ENCODE results near the gene RPLP2. TPM values are rescaled to one million over a fixed set of nuclear protein-coding genes. Genes with fewer than 3 reads are reported as not detected.

The RPLP2 gene
- total and polyA plus RNA-seq, 2 of the 4 experiments (the other 2 are of a cell fraction), result 59.9 to 1,897 TPM

GRCh38 chr11:769887-770641 is 39.7 kb upstream of the RPLP2 start:
- Histone ChIP-seq H3K4me1 (ENCODE audit: control insufficient read depth, insufficient read depth, low read length) (peaks cover 3% of the 10 kb centered on the region), H2AFZ (replicated peaks; ENCODE audit: low read length, poor library complexity) (no peak overlapping the region), H3K9me3 (ENCODE audit: control insufficient read depth, insufficient read depth, low read length) (no peaks in the 10 kb centered on the region), H3K9ac (ENCODE audit: low read depth, low read length) (no peak overlapping the region), H3K27ac (ENCODE audit: insufficient read depth, low read length) (no peak overlapping the region), H2AK5ac (ENCODE audit: low read depth, low read length) (no peak overlapping the region), H2BK120ac (ENCODE audit: low read depth, low read length) (no peak overlapping the region), H2BK5ac (ENCODE audit: low read depth, low read length, poor library complexity, severe bottlenecking) (no peak overlapping the region), H4K20me1 (ENCODE audit: insufficient read depth, low read length) (peaks cover 56% of the 10 kb centered on the region), H3K9me1 (ENCODE audit: insufficient read depth, low read length) (peaks cover 4% of the 10 kb centered on the region; the same call in 1 of the 2 replicates), H2BK20ac (ENCODE audit: low read depth, low read length) (no peak overlapping the region), H4K5ac (ENCODE audit: low read depth, low read length) (no peak overlapping the region), H3K4ac (ENCODE audit: low read depth, low read length) (no peak overlapping the region), H3K4me3 (ENCODE audit: insufficient read depth, low read depth, low read length) (no peak overlapping the region), H3K23ac (ENCODE audit: low read depth, low read length) (no peak overlapping the region), H3K14ac (replicated peaks; ENCODE audit: low read depth, low read length) (no peak overlapping the region), H3K36me3 (ENCODE audit: control insufficient read depth, insufficient read depth, low read length) (peaks cover 60% of the 10 kb centered on the region), H2BK15ac (ENCODE audit: low read depth, low read length) (no peak overlapping the region), H3K27me3 (ENCODE audit: control insufficient read depth, insufficient read depth, low read length) (no peaks in the 10 kb centered on the region), H3K4me2 (ENCODE audit: low read depth, low read length) (no peak overlapping the region), H2AK9ac (replicated peaks; ENCODE audit: low read depth, low read length, poor library complexity) (no peak overlapping the region), H4K91ac (ENCODE audit: insufficient read depth, low read depth, low read length) (no peak overlapping the region), H4K8ac (ENCODE audit: low read depth in 2 of 2, low read length in 2 of 2) (no peak overlapping the region), H3K56ac (ENCODE audit: extremely low read depth, insufficient read depth, low read length) (no peak overlapping the region), H3K18ac (ENCODE audit: low read depth, low read length) (no peak overlapping the region), H3K79me1 (ENCODE audit: low read depth in 1 of 2, low read length in 2 of 2) (peaks cover 9 to 57% of the 10 kb centered on the region in 2 experiments)
- TF ChIP-seq POLR2A (IDR thresholded peaks at IDR 0.05; ENCODE audit: low read depth, low read length), result no peak
- TF ChIP-seq RCOR1 (IDR thresholded peaks at IDR 0.05; ENCODE audit: insufficient replicate concordance, low read length), result no peak
- TF ChIP-seq BHLHE40 (IDR thresholded peaks at IDR 0.05; ENCODE audit: low read depth, low read length), result no peak
- no peak for TF ChIP-seq CTCF (conservative IDR thresholded peaks at IDR 0.05; ENCODE audit: low read depth, low read length)
- TF ChIP-seq RAD21 (IDR thresholded peaks at IDR 0.05; ENCODE audit: low read length), result no peak
- TF ChIP-seq MXI1 (IDR thresholded peaks at IDR 0.05; ENCODE audit: borderline replicate concordance, low read depth, low read length), result no peak
- TF ChIP-seq CHD1 (IDR thresholded peaks at IDR 0.05; ENCODE audit: low read depth, low read length), result no peak
- TF ChIP-seq MAZ (IDR thresholded peaks at IDR 0.05; ENCODE audit: borderline replicate concordance, low read depth, low read length), result no peak
- TF ChIP-seq SMC3 (IDR thresholded peaks at IDR 0.05; ENCODE audit: low read depth, low read length), result no peak
- no peak for TF ChIP-seq FOS (IDR thresholded peaks at IDR 0.05; ENCODE audit: low read depth, low read length)
- no peak for TF ChIP-seq NFE2L2 (IDR thresholded peaks at IDR 0.05; ENCODE audit: low read depth, low read length)
- no peak for TF ChIP-seq ELK1 (IDR thresholded peaks at IDR 0.05; ENCODE audit: borderline replicate concordance, low read depth, low read length)
- no peak for TF ChIP-seq USF2 (IDR thresholded peaks at IDR 0.05; ENCODE audit: low read depth, low read length)
- no peak for TF ChIP-seq CEBPB (IDR thresholded peaks at IDR 0.05; ENCODE audit: low read depth, low read length)
- no peak for TF ChIP-seq MAFK (IDR thresholded peaks at IDR 0.05; ENCODE audit: low read depth, low read length)
- no peak for TF ChIP-seq RFX5 (IDR thresholded peaks at IDR 0.05; ENCODE audit: low read depth, low read length)
- ChIA-PET CTCF (no interaction called here), POLR2A (ENCODE audit: unreplicated experiment) (no interaction called here)
- WGBS, 2 experiments (ENCODE audit: extremely low coverage in 2 of 2, insufficient read length in 1 of 2), result 95% methylated on average over 9 of the region's 23 CpGs; no CpG with 5 or more reads in 1 of the 2 experiments
- in situ Hi-C loops (cut with MboI; ENCODE audit: low sequenced_read_pairs) (no loop called here), dilution Hi-C loops (cut with HindIII; ENCODE audit: low sequenced_read_pairs, unreplicated experiment) (no loop called here), intact Hi-C loops (cut with micrococcal nuclease) (no loop called here)
- no peak for DNase-seq
- BruUV-seq (replicated peaks), result TSS peak; percentile 47
- ATAC-seq (ENCODE audit: low read depth), result no peak
